Ramos (cell line): ENCODE results near the gene PPP2R3B.
"Not testable (repeated sequence)": the region's sequence is repeated elsewhere in the genome, so short reads cannot be mapped to it uniquely, and the experiment has no call there.

Source experiments
- in situ Hi-C: fragments of 300-500 bp; cut with MboI; formaldehyde crosslinking; loops from one replicate; pipeline ENCODE4 v1.14.3; 2022; ENCODE audit warnings: low sequenced_read_pairs; ENCODE audit not compliant: unreplicated experiment

PPP2R3B gene

GRCh38 chrX:405149-405548 is 18.4 kb upstream of the PPP2R3B start:
- in situ Hi-C loops = no loop called here

DNA sequence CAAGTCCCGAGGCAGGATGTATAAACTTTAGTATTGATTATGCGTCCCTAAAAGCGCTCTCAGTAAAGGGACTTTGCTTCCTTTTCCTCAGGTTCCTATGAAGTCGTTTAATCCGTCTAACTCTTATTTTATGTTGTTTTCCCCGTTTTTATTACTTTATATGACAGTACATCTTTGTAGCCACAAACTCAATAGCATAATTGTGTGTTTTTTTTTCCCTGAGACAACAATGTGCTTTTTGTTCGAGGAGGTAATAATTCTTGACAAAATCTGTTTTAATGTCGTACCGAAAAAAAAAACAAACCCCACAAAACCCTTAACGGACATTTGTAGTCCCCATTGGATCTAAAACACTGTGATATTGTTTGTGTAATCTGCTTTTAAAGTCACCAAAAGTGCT is 17.9 kb upstream of the PPP2R3B start:
- in situ Hi-C loops = no loop called here

DNA sequence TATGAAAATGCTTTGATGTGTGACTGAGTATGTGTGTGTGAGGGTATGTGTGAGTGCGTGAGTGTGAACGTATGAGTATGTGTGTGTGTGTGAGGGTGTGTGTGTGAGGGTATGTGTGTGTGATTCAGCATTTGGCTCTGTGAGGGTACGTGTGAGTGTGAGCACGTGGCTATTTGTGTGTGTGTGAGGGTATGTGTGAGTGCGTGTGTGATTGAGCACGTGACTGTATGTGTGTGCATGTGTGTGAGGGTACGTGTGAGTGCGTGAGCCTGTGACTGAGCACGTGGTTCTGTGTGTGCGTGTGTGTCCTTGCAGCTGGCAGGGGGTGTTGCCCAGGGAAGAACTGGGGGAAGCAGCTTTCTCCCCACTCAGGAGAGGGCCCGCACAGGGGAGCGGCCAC is 16.1 kb upstream of the PPP2R3B start:
- in situ Hi-C loops = no loop called here

- in situ Hi-C loops = no loop called here
These were observed 13.6 kb upstream of the PPP2R3B start for GRCh38 chrX:400258-400657.

GRCh38 chrX:397575-397974 is 10.9 kb upstream of the PPP2R3B start:
- in situ Hi-C loops = no loop called here

- in situ Hi-C loops = no loop called here
These were observed 8.1 kb upstream of the PPP2R3B start for GRCh38 chrX:394830-395229.

- in situ Hi-C loops = no loop called here
These were observed 5.8 kb upstream of the PPP2R3B start for GRCh38 chrX:392575-392846.

DNA sequence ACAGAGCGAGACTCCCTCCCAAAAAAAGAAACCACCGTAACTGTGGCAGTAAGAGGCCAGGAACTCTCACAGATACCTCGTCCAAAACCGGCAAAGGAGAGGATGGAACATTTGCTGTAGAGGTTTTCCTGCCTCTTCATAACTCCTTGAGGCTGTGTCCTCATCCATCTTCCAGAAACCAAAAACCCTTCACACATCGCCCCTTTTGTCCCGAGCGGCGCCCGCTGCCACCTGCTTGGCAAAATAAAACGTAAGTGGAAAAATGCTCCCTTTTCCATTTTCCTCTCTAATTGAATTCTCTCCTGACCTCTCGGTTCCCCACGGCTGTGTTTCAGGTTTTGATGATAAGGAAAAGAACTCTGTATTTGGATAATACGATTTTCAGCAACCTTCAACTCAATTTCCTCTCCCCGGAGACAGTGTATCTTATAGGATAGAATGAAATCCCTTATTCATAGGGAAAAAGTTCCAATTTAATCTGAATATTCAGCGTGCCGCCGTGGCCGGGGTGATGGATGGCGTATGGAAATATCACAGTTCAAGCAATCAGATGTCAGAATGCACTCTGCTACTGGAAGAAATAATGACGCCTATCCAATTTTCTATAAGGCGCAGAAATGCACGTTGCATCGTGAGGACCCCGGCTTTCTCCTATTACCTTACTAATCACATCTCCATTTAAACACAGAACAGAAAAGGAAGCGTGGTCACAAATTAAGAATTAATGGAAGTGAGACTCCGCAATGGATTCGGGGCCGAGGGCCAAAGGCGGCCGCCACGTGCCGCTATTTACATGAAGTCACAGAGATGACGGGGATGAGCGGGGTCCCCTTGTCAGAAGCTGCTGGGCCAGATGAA is 5.2 kb upstream of the PPP2R3B start:
- in situ Hi-C loops = no loop called here

DNA sequence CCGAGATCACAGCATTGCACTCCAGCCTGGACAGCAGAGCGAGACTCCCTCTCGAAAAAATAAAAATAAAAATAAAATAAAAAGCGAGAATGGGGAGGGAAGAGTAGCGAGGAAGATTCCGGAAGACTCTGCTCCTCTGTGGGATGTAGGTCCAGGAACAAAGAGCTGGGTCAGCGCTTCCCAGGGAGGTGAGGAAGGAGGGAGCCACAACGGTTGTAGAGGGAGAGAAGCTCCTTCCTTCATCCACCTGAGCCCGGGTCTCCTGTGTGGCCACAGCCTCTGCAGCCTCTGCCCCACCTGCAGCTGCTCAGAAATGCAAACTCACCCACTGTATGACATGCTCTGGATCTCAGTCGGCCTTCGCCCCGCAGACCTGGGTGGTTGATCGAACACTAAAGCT is 3.8 kb upstream of the PPP2R3B start:
- in situ Hi-C loops = no loop called here

DNA sequence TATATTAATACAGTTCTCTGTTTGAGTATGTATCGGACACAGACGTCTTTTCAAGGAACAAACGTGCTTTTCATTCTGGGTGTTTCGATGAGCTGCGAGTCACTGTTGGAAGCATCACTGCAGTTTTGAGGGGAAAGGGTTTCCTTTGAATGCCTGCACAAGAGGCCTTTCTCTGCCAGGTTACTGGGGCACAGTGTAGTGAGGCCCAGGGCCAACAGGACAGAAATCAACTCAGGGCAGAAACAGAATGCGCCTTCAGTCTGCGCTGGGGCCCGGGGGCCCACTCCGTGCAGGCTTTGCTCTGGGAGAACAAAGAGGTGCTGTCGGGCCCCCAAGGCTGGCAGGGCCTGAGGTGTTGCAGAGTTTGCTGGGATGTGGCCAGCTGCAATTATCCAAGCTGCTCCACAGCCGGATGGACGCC is 2.3 kb upstream of the PPP2R3B start:
- in situ Hi-C loops = no loop called here

- in situ Hi-C loops = no loop called here
These were observed 1.0 kb upstream of the PPP2R3B start for GRCh38 chrX:387729-388128.

DNA sequence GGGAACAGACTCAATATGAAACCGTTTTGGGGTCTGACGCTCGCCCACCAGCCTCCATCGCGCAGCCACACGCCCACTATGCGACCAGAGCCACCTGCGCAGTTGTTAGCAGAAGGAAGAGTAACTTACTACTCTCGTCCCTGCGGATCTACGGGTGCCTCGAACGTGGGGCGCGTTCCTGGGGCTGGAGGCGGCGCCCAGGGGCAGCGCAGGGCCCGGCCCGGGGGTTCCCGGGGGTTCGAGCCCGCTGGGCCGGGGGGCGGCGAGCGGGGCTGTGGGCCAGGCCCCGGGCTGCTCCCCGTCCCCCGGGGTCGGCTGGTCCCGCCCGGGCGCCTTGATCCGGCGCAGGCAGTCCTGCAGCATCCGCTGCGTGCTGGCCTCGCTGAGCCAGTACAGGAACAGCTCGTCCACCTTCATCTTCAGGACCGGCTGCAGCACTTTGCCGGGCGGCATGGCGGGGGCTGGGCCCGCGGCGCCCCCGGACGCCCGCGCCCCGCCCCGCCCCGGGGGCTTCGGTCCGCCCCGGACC is 404 bp downstream of the PPP2R3B start:
- in situ Hi-C loops = no loop called here

DNA sequence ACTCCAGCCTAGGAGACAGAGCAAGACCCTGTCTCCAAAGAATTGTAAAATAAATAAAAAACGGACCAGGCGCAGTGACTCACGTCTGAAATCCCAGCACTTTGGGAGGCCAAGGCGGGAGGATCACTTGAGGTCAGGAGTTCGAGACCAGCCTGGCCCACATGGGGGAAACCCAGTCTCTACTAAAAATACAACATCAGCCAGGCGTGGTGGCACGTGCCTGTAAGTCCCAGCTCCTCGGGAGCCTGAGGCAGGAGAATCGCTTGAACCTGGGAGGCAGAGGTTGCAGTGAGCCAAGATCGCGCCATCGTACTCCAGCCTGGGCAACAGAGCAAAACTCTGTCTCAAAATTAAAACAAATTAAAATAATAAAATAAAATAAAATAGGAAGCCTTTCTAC is 971 bp downstream of the PPP2R3B start:
- in situ Hi-C loops = not testable (repeated sequence)

GRCh38 chrX:384861-385260 is 1.8 kb downstream of the PPP2R3B start:
- in situ Hi-C loops = no loop called here

DNA sequence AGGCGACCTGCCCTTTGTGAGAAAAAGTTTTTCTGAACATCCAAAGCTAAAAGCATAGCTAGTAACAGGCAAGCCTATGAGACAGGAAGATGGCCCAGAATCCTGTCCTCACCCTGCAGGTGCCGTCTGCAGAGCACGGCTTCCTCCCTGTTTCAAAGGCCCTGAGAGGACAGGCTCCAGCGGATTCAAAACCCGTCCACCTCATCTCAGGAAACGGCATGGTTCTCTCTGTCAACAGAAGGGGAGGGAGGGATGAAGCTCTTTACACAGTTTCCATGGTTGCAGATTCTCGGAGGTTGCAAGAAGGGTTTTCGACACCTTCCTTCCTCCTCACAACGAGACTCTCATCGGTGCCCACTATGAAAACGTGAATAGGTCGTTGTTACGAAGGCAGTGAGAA is 8.3 kb downstream of the PPP2R3B start:
- in situ Hi-C loops = no loop called here

DNA sequence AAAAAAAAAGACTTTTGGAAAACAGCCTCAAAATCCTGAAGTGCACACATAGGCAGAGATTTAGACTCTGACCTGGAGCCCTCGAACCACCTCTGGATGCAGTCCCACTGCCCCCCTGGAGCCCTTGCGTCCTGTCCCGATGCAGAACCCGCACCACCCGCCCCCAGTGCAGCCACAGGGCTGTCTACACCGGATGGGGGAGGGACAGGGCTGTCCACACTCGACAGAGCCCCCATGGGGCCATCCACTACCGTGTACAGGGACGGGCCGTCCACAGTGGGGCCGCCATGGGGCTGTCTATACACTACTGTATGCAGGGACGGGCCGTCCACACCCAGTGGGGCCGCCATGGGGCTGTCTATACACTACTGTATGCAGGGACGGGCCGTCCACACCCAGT is 10.5 kb downstream of the PPP2R3B start:
- in situ Hi-C loops = not testable (repeated sequence)

DNA sequence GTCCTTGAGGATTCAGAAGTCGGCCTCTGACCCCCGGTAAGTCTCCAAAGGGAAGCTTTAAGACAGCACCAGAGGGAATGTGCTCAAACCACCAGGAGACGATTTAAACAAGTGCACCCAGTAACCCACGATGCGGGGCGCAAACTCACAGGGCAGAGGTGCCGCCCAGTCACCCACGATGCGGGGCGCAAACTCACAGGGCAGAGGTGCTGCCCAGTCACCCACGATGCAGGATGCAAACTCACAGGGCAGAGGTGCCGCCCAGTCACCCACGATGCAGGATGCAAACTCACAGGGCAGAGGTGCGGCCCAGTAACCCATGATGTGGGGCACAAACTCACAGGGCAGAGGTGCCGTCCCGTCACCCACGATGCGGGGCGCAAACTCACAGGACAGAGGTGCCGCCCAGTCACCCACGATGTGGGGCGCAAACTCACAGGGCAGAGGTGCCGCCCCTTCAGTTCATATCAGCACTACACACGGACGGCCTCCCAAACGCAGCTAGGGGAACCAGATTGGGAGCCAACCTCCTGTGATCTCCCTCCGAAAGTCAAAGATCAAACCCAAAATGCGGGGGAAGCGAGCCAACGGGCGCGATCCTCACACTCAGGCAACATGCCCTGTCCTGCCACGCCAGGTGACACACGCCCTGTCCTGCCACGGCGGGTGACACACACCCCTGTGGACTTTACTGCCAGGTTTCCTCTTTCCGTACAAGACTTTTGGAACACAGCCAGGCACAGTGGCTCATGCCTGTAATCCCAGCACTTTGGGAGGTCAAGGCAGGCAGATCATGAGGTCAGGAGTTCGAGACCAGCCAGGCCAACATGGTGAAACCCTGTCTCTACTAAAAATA is 11.3 kb downstream of the PPP2R3B start:
- in situ Hi-C loops = no loop called here

DNA sequence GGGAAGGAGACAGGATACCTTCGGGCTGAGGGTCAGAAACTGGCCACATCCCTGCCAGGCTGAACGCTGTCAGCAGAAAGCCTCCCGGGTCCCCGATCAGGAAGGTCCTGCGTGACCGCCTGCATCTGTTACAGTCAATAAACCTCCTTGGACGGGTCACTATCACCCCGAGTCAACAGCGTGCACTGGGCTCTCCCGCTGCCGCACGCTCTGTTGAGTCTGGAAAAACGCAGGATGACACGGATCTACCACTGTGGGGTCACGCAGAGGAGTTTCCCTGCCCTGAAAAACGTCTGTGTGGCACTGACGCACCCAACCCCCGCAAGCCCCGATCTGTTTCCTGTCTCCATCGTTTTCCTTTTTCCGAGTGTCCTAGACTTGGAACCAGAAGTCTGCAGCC is 12.1 kb downstream of the PPP2R3B start:
- in situ Hi-C loops = no loop called here

DNA sequence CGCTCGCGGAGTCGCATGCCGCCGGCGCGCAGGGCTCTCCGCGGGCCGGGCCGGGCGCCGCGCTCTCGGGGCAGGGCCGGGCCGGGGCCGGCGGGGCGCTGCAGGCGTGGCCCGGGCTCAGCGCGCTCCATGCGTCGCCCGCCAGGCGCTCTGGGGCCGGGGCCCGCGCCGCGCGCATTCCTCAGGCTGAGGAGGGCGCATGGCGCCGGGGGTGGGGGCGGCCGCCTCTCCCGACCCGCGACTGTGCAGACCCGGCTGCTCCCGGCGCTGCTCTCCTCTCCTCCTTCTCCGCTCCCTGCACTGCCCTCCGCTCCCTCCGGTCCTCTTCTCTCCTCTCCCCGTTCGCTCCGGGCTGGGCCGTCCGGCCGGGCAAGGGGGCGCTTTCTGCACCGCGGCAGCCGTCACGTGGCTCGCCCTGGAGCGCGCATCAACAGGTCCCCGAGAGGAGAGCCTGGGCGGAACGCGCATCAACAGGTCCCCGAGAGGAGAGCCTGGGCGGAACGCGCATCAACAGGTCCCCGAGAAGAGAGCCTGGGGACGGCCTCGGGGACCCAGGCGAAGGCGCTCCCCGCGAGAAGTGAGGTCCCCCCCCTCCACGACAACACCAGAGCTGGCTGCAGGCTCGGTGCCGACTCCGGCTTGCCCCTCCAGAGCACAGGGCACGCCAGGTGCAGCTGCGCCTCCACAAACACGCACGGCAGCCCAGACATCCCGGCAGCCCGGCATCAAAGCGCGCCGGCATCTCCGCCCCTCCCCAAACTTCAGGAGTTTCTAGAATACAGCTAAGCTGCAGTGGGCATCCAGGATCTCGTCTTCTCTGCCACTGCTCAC is 12.9 kb downstream of the PPP2R3B start:
- in situ Hi-C loops = no loop called here

- in situ Hi-C loops = no loop called here
These were observed 13.7 kb downstream of the PPP2R3B start for GRCh38 chrX:372856-373640.
